HG03521 (cell line): ENCODE results near the gene MED9.
"Not testable (repeated sequence)": the region's sequence is repeated elsewhere in the genome, so short reads cannot be mapped to it uniquely, and the experiment has no call there.

Experiments used
- ATAC-seq: cut with Tn5 transposase; IDR thresholded peaks from one replicate; pipeline ENCODE4 v1.9.1; 2021; ENCODE audit warnings: mild to moderate bottlenecking, moderate library complexity; ENCODE audit not compliant: unreplicated experiment

MED9 gene

GRCh38 chr17:17486416-17486815 lies 9.6 kb downstream of the MED9 start:
- not testable (repeated sequence) for ATAC-seq

DNA sequence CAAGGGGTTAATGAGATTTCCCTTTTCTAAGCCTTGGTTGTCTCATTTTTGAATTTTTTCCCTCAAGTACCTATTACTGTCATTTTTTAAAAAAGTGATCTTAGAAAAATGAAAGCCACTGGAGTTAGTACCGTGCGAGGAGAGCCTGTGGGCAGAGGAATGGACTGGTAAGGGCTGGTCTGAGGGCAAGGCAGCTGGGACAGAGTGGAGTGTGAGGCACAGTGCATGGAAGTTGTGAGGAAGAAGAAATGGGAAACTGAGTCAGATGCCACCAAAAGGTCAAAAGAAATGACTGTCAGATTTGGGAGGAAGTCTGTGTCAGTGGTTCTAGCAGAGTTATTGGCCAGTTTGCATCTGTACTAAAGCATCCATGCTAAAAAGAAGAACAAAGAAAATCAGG lies 11.2 kb downstream of the MED9 start:
- ATAC-seq, result no peak

DNA sequence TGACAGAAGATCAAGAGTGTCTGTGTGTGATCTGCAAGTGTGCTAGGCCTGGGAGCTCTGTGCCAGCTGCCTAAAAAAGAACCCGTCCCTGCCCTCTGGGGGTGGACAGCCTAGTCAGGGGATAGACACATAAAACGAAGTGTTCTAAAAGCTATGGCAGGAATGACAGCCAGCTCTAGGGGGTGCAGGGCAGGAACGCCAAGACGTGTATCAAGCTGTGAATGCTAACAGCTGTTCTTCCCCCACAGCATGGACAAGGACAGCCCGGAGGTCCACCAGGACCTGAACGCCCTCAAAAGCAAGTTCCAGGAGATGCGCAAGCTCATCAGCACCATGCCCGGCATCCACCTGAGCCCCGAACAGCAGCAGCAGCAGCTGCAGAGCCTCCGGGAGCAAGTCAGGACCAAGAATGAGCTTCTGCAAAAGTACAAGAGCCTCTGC lies 14.3 kb downstream of the MED9 start:
- ATAC-seq, result no peak

DNA sequence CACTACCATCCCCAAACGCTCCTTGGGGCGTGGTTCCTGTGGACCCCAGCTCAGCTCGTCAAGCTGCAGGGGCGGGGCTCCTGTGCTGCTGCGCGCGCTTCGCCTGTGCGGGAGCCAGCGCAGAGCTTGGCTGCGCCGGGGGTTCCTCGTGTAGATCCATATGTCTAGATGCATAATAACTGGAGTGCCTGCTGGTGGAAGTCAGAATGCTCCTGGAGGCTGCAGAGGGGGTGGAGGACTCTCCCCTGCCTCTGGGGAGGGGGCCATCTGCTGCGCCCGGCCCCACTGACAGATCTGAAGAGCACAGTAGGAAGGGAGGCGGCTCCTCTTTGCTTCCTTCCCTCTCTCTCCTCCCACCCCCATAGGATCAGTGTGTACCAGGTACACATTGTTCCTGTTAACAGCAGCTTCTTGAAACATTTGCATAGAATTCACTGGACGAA lies 14.8 kb downstream of the MED9 start:
- no peak for ATAC-seq

DNA sequence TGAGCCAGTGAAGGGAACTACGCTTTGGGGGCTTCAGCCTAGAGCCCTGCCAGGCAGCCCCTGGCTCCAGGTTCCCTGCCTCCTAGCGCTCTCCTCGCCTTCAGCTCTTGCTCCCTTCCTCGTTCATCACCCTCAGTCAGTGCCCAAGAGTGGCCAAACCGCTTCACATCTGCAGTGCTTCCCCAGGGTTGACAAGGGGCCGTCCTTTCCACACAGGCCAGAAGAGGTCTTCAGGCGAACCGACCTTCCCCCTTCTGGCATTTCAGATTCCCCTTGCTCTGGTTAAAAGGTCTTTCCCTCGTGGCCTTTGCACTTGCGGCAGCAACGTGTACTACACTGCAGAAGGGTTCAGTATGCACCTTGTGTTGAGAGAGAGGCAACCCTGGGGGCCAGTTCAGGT lies 15.3 kb downstream of the MED9 start:
- no peak for ATAC-seq

DNA sequence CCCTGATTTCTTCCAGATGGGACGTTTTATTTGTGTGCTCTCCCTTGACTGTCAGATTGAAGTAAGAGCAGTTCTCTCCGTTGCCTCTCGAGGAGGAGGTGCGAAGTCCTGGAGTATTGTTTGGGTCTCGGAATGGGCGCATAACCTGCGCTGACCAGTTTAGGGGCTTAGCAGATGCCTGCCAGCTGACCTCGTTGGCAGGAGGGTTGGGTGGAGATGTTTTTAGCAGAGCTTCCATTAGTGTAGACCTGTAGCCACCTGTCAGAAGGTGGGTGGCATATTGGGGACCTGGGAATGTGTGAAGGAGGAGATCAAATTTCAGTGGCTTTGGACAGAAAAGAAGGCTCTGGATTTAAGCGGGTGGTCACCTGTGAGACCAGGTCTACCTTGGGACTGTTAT lies 15.8 kb downstream of the MED9 start:
- ATAC-seq, result no peak

- ATAC-seq, result no peak
Measured at GRCh38 chr17:17493249-17493985, 16.6 kb downstream of the MED9 start.

GRCh38 chr17:17493986-17494466 lies 17.2 kb downstream of the MED9 start:
- no peak for ATAC-seq

- no peak for ATAC-seq
Measured at GRCh38 chr17:17494499-17494869, 17.7 kb downstream of the MED9 start.

- ATAC-seq, result no peak
Measured at GRCh38 chr17:17494870-17495535, 18.2 kb downstream of the MED9 start.

GRCh38 chr17:17495536-17496188 lies 18.9 kb downstream of the MED9 start:
- ATAC-seq, result no peak

DNA sequence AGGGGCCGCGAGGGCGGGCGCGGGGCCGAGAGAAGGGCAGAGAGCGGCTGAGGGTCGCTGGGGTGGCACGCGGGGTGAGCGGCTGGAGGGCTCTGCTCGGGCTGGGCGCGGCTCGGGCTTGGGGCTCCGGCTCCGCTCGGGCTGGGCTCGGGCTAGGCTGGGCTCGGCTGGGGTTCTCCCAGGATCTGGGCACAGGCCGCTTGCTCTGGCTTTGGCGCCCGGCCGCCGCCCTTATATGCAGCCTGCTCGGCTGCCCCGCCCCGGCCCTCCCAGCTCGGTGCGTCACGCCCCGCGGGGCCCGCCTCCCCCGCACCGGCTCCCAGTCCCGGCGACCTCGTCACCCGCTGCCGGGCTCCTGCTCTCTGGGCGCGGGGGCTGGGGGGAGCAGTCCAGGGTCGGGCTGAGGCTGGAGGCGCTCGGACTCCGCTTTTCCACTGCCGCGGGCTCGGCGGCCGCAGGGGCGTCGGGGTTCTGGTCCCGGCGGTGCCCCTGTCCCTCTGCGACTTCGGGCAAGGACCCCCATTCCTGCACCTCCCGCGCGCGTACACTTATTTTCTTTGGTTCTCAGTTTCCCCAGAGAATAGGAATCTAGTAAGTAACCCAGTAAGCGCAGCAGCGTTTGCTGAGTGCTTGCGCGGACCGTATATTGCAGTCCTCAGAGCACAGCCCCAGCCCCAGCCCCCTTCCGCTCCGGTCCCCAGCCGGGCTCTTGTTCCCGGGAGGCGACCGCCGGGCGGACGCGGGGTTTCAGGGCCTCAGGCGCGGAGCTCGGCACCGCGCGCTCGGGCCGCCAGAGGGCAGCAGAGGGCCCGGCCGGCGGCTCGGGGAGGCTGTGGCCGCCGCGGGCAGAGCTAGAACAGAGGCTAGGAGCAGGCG lies 19.6 kb downstream of the MED9 start, which contains the start of gene RASD1:
Gene RASD1, minus strand, starts transcription at position 207 of the 876 bp plus-strand sequence. CDS start 214 bp downstream, outside the sequence.
- peak; percentile 62 for ATAC-seq

GRCh38 chr17:17497065-17497844 lies 20.5 kb downstream of the MED9 start:
- ATAC-seq, result peak; percentile 3

GRCh38 chr17:17497845-17498520 lies 21.2 kb downstream of the MED9 start:
- ATAC-seq, result no peak

- no peak for ATAC-seq
Measured at GRCh38 chr17:17498606-17499301, 22.0 kb downstream of the MED9 start.

GRCh38 chr17:17499402-17500145 lies 22.8 kb downstream of the MED9 start:
- no peak for ATAC-seq

GRCh38 chr17:17500999-17501605 lies 24.3 kb downstream of the MED9 start:
- no peak for ATAC-seq
